HepG2 (cell line): ENCODE results near the gene ADAM10. TPM values are rescaled to one million over a fixed set of nuclear protein-coding genes. Genes with fewer than 3 reads are reported as not detected.

Experiments used
- ATAC-seq: fragments of 200-7000 bp; cut with Tn5 transposase; 3 replicates; pipeline ENCODE4 v1.9.1; 2020; ENCODE audit warnings: mild to moderate bottlenecking, moderate library complexity
- BruUV-seq: library from RNA; stranded (reverse); fragments of 400-500 nt; replicated peaks from 2 replicates; lab custom pipeline; 2021; lab: Mats Ljungman, UMichigan
- CTCF ChIA-PET: fragments of 300-600 bp; formaldehyde crosslinking; extraction: SDS; loops from one replicate; lab custom pipeline; 2021; ENCODE audit warnings: low total read pairs, inconsistent platforms, low intra/inter-chr PET ratio; lab: Yijun Ruan, JAX
- POLR2A ChIA-PET: fragments of 350-600 bp; sonication (Branson Sonifier 250); formaldehyde crosslinking; loops from one replicate; lab custom pipeline; 2020; ENCODE audit warnings: antibody characterized with exemption, inconsistent platforms; lab: Yijun Ruan, JAX
- DNase-seq: peaks from one replicate; pipeline ENCODE4 v3.0.0-alpha.2; 2015; ENCODE audit warnings: low spot score
- FAIRE-seq: peaks from 3 replicates; lab custom pipeline; 2011; peaks lifted over from hg19 to GRCh38; lab: Jason Lieb, UNC
- H2AFZ ChIP-seq: one replicate; pipeline ENCODE4 v1.6.1; 2011; ENCODE audit warnings: low read length, inconsistent platforms
- H3K27ac ChIP-seq: fragments of 300-600 bp; 3 replicates; pipeline ENCODE4 v1.8.0; 2011; ENCODE audit warnings: mixed run types, mild to moderate bottlenecking, mixed read lengths, low read length, inconsistent platforms; ENCODE audit not compliant: insufficient read depth; ENCODE audit errors: extremely low read length
- H3K27me3 ChIP-seq, 2 experiments: fragments of 200-600 bp in 1 of 2; 2 replicates in 1 of 2; 3 replicates in 1 of 2; pipeline versions ENCODE4 v1.6.0 to v1.8.0; 2011; ENCODE audit warnings: low read length in 2 of 2, mild to moderate bottlenecking in 2 of 2, moderate library complexity in 2 of 2, inconsistent platforms in 1 of 2; ENCODE audit not compliant: insufficient read depth in 2 of 2, control insufficient read depth in 1 of 2
- H3K36me3 ChIP-seq, 2 experiments: fragments of 200-600 bp in 1 of 2; replicated peaks in 1 of 2; 2 replicates in 1 of 2; 3 replicates in 1 of 2; pipeline versions ENCODE4 v1.5.1 to v1.8.0; 2011; ENCODE audit warnings: low read length in 2 of 2, inconsistent platforms in 1 of 2; ENCODE audit not compliant: insufficient read depth in 2 of 2, control insufficient read depth in 1 of 2
- H3K4me1 ChIP-seq: 2 replicates; pipeline ENCODE4 v1.5.1; 2012; ENCODE audit warnings: low read length, inconsistent platforms; ENCODE audit not compliant: insufficient read depth
- H3K4me2 ChIP-seq: 2 replicates; pipeline ENCODE4 v1.6.0; 2011; ENCODE audit warnings: low read depth, low read length, inconsistent platforms
- H3K4me3 ChIP-seq, 3 experiments: fragments of 200-600 bp in 1 of 3; sonication (generic), shearing (Covaris generic) in 1 of 3; replicated peaks in 1 of 3; 2 replicates each; pipeline ENCODE4 v1.5.1; 2011 to 2016; ENCODE audit warnings: low read length in 3 of 3, inconsistent platforms in 2 of 3, low read depth in 2 of 3, mild to moderate bottlenecking in 2 of 3, control low read depth in 1 of 3, mixed read lengths in 1 of 3; ENCODE audit not compliant: insufficient read depth in 1 of 3
- H3K79me2 ChIP-seq: one replicate; pipeline ENCODE4 v1.6.1; 2011; ENCODE audit warnings: low read length, inconsistent platforms; ENCODE audit not compliant: insufficient read depth
- H3K9ac ChIP-seq: 2 replicates; pipeline ENCODE4 v1.6.0; 2011; ENCODE audit warnings: mild to moderate bottlenecking, low read depth, low read length, inconsistent platforms; ENCODE audit not compliant: insufficient read depth
- H3K9me3 ChIP-seq: 2 replicates; pipeline ENCODE4 v1.5.1; 2012; ENCODE audit warnings: mild to moderate bottlenecking, low read length
- H4K20me1 ChIP-seq: 2 replicates; pipeline ENCODE4 v1.6.0; 2011; ENCODE audit warnings: inconsistent platforms, mild to moderate bottlenecking, low read length, moderate library complexity; ENCODE audit not compliant: insufficient read depth
- EP300 ChIP-seq, 3 experiments: sonication (generic) in 1 of 3; formaldehyde crosslinking in 1 of 3; IDR thresholded peaks; 2 replicates each; pipeline versions ENCODE4 v1.5.1 to v1.6.1; 2011 to 2020; ENCODE audit warnings: low read depth in 2 of 3, low read length in 2 of 3, borderline replicate concordance in 1 of 3, improper control_type of control experiment in 1 of 3, mild to moderate bottlenecking in 1 of 3, missing genetic modification reagents in 1 of 3, moderate library complexity in 1 of 3
- GATA4 ChIP-seq: sonication (generic); IDR thresholded peaks from 2 replicates; pipeline ENCODE4 v1.6.1; 2016; ENCODE audit warnings: antibody characterized with exemption, low read depth, borderline replicate concordance
- PTBP1 ChIP-seq: fragments of 200-400 bp; formaldehyde crosslinking; IDR thresholded peaks from 2 replicates; pipeline ENCODE4 v1.6.1; 2018; ENCODE audit warnings: low read length, low read depth; ENCODE audit not compliant: poor library complexity, severe bottlenecking
- SSRP1 ChIP-seq: IDR thresholded peaks from 2 replicates; pipeline ENCODE4 v1.6.1; 2016; ENCODE audit warnings: control low read depth
- ZIK1 ChIP-seq: sonication (generic); formaldehyde crosslinking; IDR thresholded peaks from 2 replicates; pipeline ENCODE4 v1.5.0; 2020; ENCODE audit warnings: mild to moderate bottlenecking, low read depth, missing genetic modification reagents, borderline replicate concordance
- ZNF124 ChIP-seq: sonication (generic); formaldehyde crosslinking; IDR thresholded peaks from 2 replicates; pipeline ENCODE4 v1.4.0; 2020; ENCODE audit warnings: missing genetic modification reagents
- ZNF263 ChIP-seq: sonication (generic); formaldehyde crosslinking; IDR thresholded peaks from 2 replicates; pipeline ENCODE4 v1.4.0; 2020; ENCODE audit warnings: missing genetic modification reagents
- ZNF441 ChIP-seq: sonication (generic); formaldehyde crosslinking; IDR thresholded peaks from 2 replicates; pipeline ENCODE4 v1.7.0; 2021; ENCODE audit warnings: missing genetic modification reagents, borderline replicate concordance
- ZNF451 ChIP-seq: sonication (generic); formaldehyde crosslinking; IDR thresholded peaks from 2 replicates; pipeline ENCODE4 v1.5.0; 2020; ENCODE audit warnings: mild to moderate bottlenecking, missing genetic modification reagents
- ZNF773 ChIP-seq: sonication (generic); formaldehyde crosslinking; IDR thresholded peaks from 2 replicates; pipeline ENCODE4 v1.4.0; 2020; ENCODE audit warnings: missing genetic modification reagents, borderline replicate concordance
- ZNF891 ChIP-seq: sonication (generic); formaldehyde crosslinking; IDR thresholded peaks from 2 replicates; pipeline ENCODE4 v1.5.0; 2020; ENCODE audit warnings: mild to moderate bottlenecking, missing genetic modification reagents
- WGBS: methylation state at CpG from one replicate; pipeline ENCODE4 v1.1.6; 2017; ENCODE audit warnings: low lambda C conversion rate; 5-methylcytosine and 5-hydroxymethylcytosine counted together
- in situ Hi-C: cut with HindIII; loops from 2 replicates; pipeline ENCODE4 v1.10.0; 2017; ENCODE audit warnings: low pct_unique_long_range_greater_than_20kb; ENCODE audit not compliant: extremely low pct_ligation_motif_present
- intact Hi-C: fragments of 100-400 bp; cut with micrococcal nuclease; formaldehyde crosslinking; loops from one replicate; pipeline ENCODE4 v1.10.0; 2022; ENCODE audit not compliant: unreplicated experiment
- polyA plus RNA-seq, 8 experiments: library from polyadenylated mRNA; depleted of rRNA in 3 of 8; stranded (reverse) in 7 of 8; unstranded in 1 of 8; fragments of >200 nt; fragmentation: Illumina TruSeq in 4 of 8; extraction: Trizol in 4 of 8; gene quantifications; 2 replicates each; pipeline versions ENCODE4 v1.2.1 to v1.2.3, GENCODE V29; 2011 to 2016; ENCODE audit warnings: low read depth in 4 of 8, missing spikeins in 1 of 8, mixed read lengths in 1 of 8; ENCODE audit not compliant: insufficient read depth in 1 of 8
- total RNA-seq, 5 experiments: library from RNA; depleted of rRNA; stranded (reverse); fragments of >200 nt; fragmentation: Illumina TruSeq; extraction: Trizol; gene quantifications; 2 replicates each; pipeline ENCODE4 v1.2.3, GENCODE V29; 2016; ENCODE audit warnings: low read depth in 1 of 5
- TF ChIP-seq, protein P1 (sequence below): sonication (generic); formaldehyde crosslinking; IDR thresholded peaks from 2 replicates; pipeline ENCODE4 v1.5.0; 2020; ENCODE audit warnings: missing genetic modification reagents
- TF ChIP-seq, protein P2 (sequence below): IDR thresholded peaks from 2 replicates; pipeline ENCODE4 v1.6.1; 2012; ENCODE audit warnings: inconsistent platforms
- TF ChIP-seq, protein P3 (sequence below): sonication (generic); formaldehyde crosslinking; IDR thresholded peaks from 2 replicates; pipeline ENCODE4 v1.8.0; 2023; ENCODE audit warnings: mild to moderate bottlenecking, missing genetic modification reagents

ADAM10 gene
- total and polyA plus RNA-seq, 2 of the 13 experiments (the other 11 are each of a cell fraction or from before 2014, with no cell fraction given), result 92.7 to 125 TPM

DNA sequence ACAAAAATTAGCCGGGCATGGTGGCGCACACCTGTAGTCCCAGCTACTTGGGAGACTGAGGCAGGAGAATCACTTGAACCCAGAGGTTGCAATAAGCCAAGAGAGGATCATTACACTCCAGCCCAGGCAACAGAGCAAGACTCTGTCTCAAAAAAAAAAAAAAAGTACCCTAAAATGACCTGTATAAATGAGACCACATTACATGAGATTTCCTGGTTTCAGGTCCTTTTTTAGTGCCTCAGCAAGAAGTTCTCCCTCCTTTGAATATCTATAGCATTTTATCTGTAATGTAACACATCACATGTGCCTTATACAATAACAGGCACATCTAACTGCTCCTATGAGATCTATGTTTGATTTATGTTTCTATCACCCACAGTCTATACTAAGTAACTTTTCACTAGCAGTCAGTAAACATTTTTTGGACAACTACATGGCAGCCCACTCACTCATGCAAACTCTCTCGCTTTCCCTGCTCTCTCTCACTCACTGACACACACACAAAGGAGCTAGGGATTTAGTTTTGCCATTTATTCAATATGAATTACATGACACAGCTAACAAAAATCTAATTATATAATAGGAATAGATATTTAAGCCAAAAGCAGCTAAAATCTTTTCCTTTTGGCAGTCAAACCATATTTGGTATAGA is 34.1 kb downstream of the ADAM10 start:
- no peak for FAIRE-seq
- Histone ChIP-seq H3K4me1 (no peaks in the 10 kb centered on the region), H3K36me3 (peaks cover 0 to 22% of the 10 kb centered on the region in 2 experiments; a peak in 3 of 5 replicates), H3K9ac (no peak overlapping the region), H3K9me3 (no peaks in the 10 kb centered on the region), H3K27ac (no peak overlapping the region), H4K20me1 (no peaks in the 10 kb centered on the region), H3K4me2 (no peak overlapping the region), H3K4me3 (no peak overlapping the region), H2AFZ (no peak overlapping the region), H3K79me2 (peaks cover 23% of the 10 kb centered on the region), H3K27me3 (no peaks in the 10 kb centered on the region)
- CTCF ChIA-PET, result no interaction called here
- DNase-seq, result no peak
- POLR2A ChIA-PET, result no interaction called here
- TF ChIP-seq EP300 (IDR thresholded peaks at IDR 0.05; ENCODE audit: low read depth in 2 of 2, low read length in 2 of 2) (no peak), EP300 (CRISPR knock-in tag; IDR thresholded peaks at IDR 0.05; ENCODE audit: borderline replicate concordance) (no peak), ZNF124 (no peak), PTBP1 (no peak), ZNF263 (CRISPR knock-in tag) (no peak), ZIK1 (CRISPR knock-in tag) (no peak), GATA4 (no peak), ZNF891 (CRISPR knock-in tag) (no peak), SSRP1 (no peak), ZNF441 (CRISPR knock-in tag) (no peak), ZNF451 (no peak), ZNF773 (CRISPR knock-in tag) (no peak)
- TF ChIP-seq, protein P1, sequence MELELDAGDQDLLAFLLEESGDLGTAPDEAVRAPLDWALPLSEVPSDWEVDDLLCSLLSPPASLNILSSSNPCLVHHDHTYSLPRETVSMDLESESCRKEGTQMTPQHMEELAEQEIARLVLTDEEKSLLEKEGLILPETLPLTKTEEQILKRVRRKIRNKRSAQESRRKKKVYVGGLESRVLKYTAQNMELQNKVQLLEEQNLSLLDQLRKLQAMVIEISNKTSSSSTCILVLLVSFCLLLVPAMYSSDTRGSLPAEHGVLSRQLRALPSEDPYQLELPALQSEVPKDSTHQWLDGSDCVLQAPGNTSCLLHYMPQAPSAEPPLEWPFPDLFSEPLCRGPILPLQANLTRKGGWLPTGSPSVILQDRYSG, result no peak
- TF ChIP-seq, protein P2, sequence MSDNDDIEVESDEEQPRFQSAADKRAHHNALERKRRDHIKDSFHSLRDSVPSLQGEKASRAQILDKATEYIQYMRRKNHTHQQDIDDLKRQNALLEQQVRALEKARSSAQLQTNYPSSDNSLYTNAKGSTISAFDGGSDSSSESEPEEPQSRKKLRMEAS, result no peak
- TF ChIP-seq, protein P3, sequence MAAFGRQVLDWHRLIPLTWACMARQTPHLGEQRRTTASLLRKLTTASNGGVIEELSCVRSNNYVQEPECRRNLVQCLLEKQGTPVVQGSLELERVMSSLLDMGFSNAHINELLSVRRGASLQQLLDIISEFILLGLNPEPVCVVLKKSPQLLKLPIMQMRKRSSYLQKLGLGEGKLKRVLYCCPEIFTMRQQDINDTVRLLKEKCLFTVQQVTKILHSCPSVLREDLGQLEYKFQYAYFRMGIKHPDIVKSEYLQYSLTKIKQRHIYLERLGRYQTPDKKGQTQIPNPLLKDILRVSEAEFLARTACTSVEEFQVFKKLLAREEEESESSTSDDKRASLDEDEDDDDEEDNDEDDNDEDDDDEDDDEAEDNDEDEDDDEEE (CRISPR knock-in tag), result no peak
- 96% methylated on average over 3 of the region's 3 CpGs for WGBS
- ATAC-seq, result no peak
- BruUV-seq, result no TSS peak
- intact Hi-C loops (no loop called here), in situ Hi-C loops (no loop called here)
